AG04449 (cell line): ENCODE data around the gene IPO8.
A peak's percentile ranks its signal among the peaks of the same experiment; 100 is the strongest.

Source experiments
- CTCF ChIA-PET: fragments of 350-600 bp; formaldehyde crosslinking; extraction: SDS; loops from one replicate; lab custom pipeline; 2021; ENCODE audit warnings: antibody characterized with exemption; lab: Yijun Ruan, JAX
- POLR2A ChIA-PET: fragments of 400-600, 350-600 bp; formaldehyde crosslinking; extraction: SDS; loops from one replicate; lab custom pipeline; 2020; ENCODE audit warnings: antibody characterized with exemption, inconsistent platforms; lab: Yijun Ruan, JAX
- DNase-seq: peaks from one replicate; pipeline ENCODE4 v3.0.0-alpha.2; 2010; ENCODE audit warnings: low read depth, low spot score
- H3K4me3 ChIP-seq: 2 replicates; pipeline ENCODE4 v1.5.1; 2011; ENCODE audit warnings: low read depth, mild to moderate bottlenecking, control low read depth, low read length
- CTCF ChIP-seq: IDR thresholded peaks from one replicate; pipeline ENCODE4 v1.5.1; 2011; ENCODE audit warnings: mild to moderate bottlenecking, moderate library complexity, low read length, control low read depth, inconsistent platforms; ENCODE audit not compliant: insufficient read depth; ENCODE audit errors: missing control alignments

IPO8 gene

GRCh38 chr12:30730011-30730410 is 34.3 kb upstream of the IPO8 start:
- ChIA-PET CTCF (interaction anchor here (0.9 kb wide), 1 partner anchor 23 kb away, joined by 4 read pairs; no protein-coding TSS in a partner anchor), POLR2A (interaction anchor here (0.6 kb wide), 1 partner anchor 1597 kb away, joined by 7 read pairs; no protein-coding TSS in a partner anchor)
- no peak overlapping the region for H3K4me3 ChIP-seq
- TF ChIP-seq CTCF: no peak
- no peak for DNase-seq

GRCh38 chr12:30729547-30729946 is 33.9 kb upstream of the IPO8 start:
- DNase-seq: no peak
- H3K4me3 ChIP-seq: no peak overlapping the region
- ChIA-PET POLR2A (interaction anchor here (0.6 kb wide), 1 partner anchor 1596 kb away, joined by 7 read pairs; no protein-coding TSS in a partner anchor), CTCF (interaction anchor here (0.9 kb wide), 1 partner anchor 23 kb away, joined by 4 read pairs; no protein-coding TSS in a partner anchor)
- no peak for TF ChIP-seq CTCF

GRCh38 chr12:30726647-30727046 is 31.0 kb upstream of the IPO8 start:
- ChIA-PET POLR2A (interaction anchor here (1.5 kb wide), 1 partner anchor 28 kb away, joined by 8 read pairs; the partner anchor contains the start of gene CAPRIN2), CTCF (interaction anchor here (1.9 kb wide), 1 partner anchor 28 kb away, joined by 7 read pairs; the partner anchor contains the start of gene CAPRIN2)
- no peak overlapping the region for H3K4me3 ChIP-seq
- no peak for TF ChIP-seq CTCF
- DNase-seq: no peak

GRCh38 chr12:30725739-30726138 is 30.1 kb upstream of the IPO8 start:
- no peak for TF ChIP-seq CTCF
- CTCF ChIA-PET: interaction anchor here (0.9 to 1.9 kb wide), 5 partner anchors 10 to 82 kb away, joined by 3 to 7 read pairs (median 3); partner anchors contain the start of gene CAPRIN2
- POLR2A ChIA-PET: interaction anchor here (1.5 kb wide), 1 partner anchor 28 kb away, joined by 4 read pairs; no protein-coding TSS in a partner anchor
- H3K4me3 ChIP-seq: no peak overlapping the region
- peak; percentile 59 for DNase-seq

- ChIA-PET CTCF (interaction anchor here (0.6 to 1.1 kb wide), 2 partner anchors 22 to 34 kb away, joined by 3 read pairs; no protein-coding TSS in a partner anchor), POLR2A (interaction anchor here (0.9 kb wide), 1 partner anchor 24 kb away, joined by 3 read pairs; the partner anchor contains the start of gene IPO8)
- DNase-seq: peak; percentile 79
- no peak overlapping the region for H3K4me3 ChIP-seq
- TF ChIP-seq CTCF: no peak
Measured at GRCh38 chr12:30719060-30719459, 23.4 kb upstream of the IPO8 start.

- CTCF ChIA-PET: interaction anchor here (0.7 kb wide), 1 partner anchor 17 kb away, joined by 3 read pairs; no protein-coding TSS in a partner anchor
- DNase-seq: no peak
- no peak for TF ChIP-seq CTCF
- POLR2A ChIA-PET: interaction anchor here (1.6 kb wide), 1 partner anchor 17 kb away, joined by 4 read pairs; no protein-coding TSS in a partner anchor
- no peak overlapping the region for H3K4me3 ChIP-seq
Measured at GRCh38 chr12:30707613-30708342, 12.1 kb upstream of the IPO8 start.
